AG04449 (cell line): ENCODE measurements around the gene MOV10L1.

ENCODE experiments used
- CTCF ChIA-PET: fragments of 350-600 bp; formaldehyde crosslinking; extraction: SDS; loops from one replicate; lab custom pipeline; 2021; ENCODE audit warnings: antibody characterized with exemption; lab: Yijun Ruan, JAX
- POLR2A ChIA-PET: fragments of 400-600, 350-600 bp; formaldehyde crosslinking; extraction: SDS; loops from one replicate; lab custom pipeline; 2020; ENCODE audit warnings: antibody characterized with exemption, inconsistent platforms; lab: Yijun Ruan, JAX
- DNase-seq: peaks from one replicate; pipeline ENCODE4 v3.0.0-alpha.2; 2010; ENCODE audit warnings: low read depth, low spot score
- H3K4me3 ChIP-seq: 2 replicates; pipeline ENCODE4 v1.5.1; 2011; ENCODE audit warnings: low read depth, mild to moderate bottlenecking, control low read depth, low read length
- TF ChIP-seq, protein P1 (sequence below): IDR thresholded peaks from one replicate; pipeline ENCODE4 v1.5.1; 2011; ENCODE audit warnings: mild to moderate bottlenecking, moderate library complexity, low read length, control low read depth, inconsistent platforms; ENCODE audit not compliant: insufficient read depth; ENCODE audit errors: missing control alignments

The MOV10L1 gene

DNA sequence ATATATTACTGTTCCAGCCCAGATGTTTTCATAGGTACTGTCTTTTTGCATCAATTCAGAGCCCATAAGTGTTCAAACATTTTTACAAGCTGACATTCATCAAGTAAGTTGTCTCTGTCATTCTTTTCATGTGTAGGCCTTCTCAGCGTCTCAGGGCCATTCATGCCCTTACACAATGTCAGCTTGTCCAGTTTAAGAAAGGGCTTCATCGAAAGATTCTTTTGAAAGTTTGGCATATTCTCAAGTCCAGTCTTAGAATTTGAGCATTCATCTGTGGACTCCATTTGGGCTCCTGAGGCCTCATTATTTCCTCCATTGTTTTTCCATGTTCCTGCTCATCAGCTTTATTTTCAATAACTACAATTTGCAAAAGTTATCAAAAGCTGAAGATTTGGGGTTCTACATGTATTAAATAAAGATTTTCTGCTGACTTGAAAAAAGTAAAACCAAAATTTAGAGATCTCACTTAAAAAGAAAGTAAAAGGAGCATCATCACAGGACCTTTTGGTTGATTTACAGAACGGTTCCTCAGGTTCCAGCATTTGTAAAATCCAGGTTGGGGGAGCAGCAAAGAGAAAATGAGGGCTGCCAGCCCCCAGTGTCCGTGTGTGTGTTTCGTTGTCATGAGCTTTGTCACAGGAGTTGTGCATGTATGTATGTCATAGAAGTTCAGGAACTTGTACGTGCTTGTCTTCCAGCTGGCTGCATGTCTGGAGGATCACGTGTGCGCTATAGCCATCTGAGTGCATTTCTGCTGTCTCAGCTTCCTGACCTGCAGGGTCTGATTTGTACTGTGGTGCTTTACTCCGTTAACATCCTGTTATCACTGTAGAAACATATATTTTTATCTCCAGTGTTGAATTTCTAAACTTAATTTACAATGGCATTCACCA, 15.6 kb downstream of the MOV10L1 start:
- ChIA-PET POLR2A (no interaction called here), CTCF (interaction anchor here (1.3 kb wide), 1 partner anchor 46 kb away, joined by 3 read pairs; no protein-coding TSS in a partner anchor)
- DNase-seq, result no peak
- TF ChIP-seq, protein P1, sequence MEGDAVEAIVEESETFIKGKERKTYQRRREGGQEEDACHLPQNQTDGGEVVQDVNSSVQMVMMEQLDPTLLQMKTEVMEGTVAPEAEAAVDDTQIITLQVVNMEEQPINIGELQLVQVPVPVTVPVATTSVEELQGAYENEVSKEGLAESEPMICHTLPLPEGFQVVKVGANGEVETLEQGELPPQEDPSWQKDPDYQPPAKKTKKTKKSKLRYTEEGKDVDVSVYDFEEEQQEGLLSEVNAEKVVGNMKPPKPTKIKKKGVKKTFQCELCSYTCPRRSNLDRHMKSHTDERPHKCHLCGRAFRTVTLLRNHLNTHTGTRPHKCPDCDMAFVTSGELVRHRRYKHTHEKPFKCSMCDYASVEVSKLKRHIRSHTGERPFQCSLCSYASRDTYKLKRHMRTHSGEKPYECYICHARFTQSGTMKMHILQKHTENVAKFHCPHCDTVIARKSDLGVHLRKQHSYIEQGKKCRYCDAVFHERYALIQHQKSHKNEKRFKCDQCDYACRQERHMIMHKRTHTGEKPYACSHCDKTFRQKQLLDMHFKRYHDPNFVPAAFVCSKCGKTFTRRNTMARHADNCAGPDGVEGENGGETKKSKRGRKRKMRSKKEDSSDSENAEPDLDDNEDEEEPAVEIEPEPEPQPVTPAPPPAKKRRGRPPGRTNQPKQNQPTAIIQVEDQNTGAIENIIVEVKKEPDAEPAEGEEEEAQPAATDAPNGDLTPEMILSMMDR, result no peak
- H3K4me3 ChIP-seq, result no peak overlapping the region

DNA sequence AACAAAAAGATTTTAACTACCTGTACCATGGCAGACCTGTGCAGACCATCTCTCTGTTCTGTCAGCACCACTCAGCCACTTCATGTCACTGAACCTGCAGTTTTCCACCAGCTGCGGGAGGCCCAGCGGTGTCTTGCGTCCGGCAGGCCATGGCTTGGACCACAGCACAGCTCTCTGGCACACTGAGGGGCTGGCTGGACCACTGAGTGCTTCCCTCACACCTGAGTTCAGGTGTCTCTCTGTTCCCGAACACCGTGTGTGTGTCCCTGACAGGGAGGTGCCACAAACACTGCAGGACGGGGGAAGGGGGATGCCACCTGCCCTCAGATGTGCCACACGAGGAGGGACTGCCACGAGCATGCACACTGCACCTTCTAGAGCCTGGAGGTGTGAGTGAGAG, 17.7 kb downstream of the MOV10L1 start:
- H3K4me3 ChIP-seq, result no peak overlapping the region
- CTCF ChIA-PET, result no interaction called here
- no peak for DNase-seq
- POLR2A ChIA-PET, result no interaction called here
- TF ChIP-seq, protein P1, result no peak

DNA sequence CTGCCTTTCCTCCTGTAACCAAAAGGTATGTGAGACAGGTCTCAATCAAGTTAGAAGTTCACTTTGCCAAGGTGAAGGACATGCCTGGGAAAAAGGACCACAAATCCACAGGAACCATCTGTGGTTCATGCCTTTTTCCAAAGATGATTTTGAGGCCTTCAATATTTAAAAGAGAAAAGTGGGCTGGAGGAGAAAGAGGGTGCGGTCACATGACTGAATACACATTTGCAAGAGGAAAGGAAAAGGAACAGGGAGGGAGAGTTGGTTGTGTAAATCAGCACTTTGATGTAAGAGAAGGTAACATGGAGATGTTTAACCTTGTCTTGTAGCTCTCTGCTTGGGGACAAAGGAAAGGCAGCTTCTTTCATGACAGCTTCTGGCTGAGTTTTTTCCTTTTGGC, 21.2 kb downstream of the MOV10L1 start:
- TF ChIP-seq, protein P1, result no peak
- DNase-seq, result no peak
- POLR2A ChIA-PET, result no interaction called here
- H3K4me3 ChIP-seq, result no peak overlapping the region
- CTCF ChIA-PET, result no interaction called here

DNA sequence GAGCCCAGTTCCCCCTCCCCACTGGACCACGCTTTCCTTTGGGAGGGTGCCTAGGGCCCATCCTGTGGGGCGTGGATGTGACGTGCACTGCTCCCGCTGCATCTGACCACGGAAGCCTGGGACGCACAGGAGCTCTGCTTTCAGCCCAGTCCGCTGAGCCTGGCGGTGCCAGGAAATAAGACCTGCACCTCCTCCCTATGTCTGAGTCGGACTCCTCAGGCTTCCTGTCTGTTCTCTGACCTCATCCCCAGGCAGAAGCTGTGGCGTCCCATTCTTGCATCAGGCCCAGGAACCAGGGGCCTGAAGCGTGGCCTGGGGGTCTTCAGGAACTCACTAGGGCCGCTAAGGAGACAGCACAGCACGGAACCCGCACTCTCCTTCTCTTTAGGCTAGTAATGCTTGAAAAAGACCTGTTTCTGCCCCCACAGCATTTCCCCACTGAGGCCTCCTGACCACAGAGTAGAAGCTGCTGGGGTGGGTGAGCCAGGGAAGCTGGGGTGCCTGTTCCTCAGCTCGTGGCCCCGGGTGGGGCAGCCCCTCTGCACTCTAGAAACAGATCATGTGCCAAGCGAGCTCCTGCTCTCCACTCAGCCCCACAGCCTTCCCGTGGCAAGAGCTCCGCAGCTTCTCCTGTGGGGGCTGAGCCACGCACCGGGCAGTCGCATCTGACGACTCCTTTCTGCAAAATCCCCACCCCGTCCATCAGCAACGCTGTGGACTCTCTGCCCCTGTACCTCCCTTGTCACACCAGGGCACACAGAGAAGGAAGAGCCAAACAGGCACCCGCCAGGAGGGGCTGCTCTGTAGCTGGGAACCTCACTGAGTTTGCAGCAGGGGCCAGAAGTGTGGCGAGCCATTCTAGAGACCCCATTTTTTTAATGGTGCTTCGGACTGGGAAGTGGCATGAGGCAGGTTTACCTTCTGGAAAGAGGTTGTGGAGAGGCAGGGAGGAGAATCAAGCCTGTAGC, 22.6 kb downstream of the MOV10L1 start:
- POLR2A ChIA-PET, result no interaction called here
- peak; percentile 33 for DNase-seq
- H3K4me3 ChIP-seq, result no peak overlapping the region
- TF ChIP-seq, protein P1, result no peak
- CTCF ChIA-PET, result no interaction called here

DNA sequence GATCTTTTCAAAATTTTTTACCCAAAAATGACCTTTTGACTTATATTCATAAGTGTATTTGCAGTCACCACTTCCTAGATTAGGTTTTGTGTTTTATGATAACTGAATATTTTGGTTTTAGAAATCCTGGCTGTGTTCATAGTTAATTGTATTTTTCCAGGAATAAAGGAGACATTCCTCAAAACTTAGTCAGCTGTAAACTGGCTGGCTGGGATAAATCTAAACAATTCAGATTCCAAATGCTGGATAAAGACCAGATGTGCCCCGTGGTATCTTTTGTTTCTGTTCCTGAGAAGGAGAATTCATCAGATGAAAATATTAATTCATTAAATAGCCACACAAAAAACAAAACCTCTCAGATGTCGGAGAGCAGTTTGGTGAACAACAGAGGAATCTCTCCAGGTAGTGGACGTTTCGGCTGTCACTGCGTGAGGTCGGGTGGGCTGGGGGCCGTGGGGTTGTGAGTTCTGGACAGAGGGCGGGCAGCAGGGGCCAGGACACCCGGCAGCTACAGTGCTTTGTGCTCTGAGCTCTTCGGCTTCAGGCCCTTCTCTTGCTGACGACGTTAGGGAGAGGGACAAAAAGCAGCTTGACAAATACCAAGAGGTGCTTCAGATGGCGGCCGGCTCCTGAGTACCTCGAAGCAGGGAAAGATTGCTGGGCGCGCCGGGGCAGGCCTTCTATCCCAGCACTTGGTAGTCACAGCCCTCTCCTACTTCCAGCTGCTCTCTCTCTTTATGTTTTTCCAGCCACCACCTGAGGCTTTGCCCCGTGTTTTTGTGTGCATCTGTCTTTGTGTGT, 24.6 kb downstream of the MOV10L1 start:
- ChIA-PET CTCF (interaction anchor here (1.0 kb wide), 1 partner anchor 28 kb away, joined by 4 read pairs; no protein-coding TSS in a partner anchor), POLR2A (interaction anchor here (0.6 kb wide), 1 partner anchor 383 kb away, joined by 5 read pairs; no protein-coding TSS in a partner anchor)
- TF ChIP-seq, protein P1, result no peak
- H3K4me3 ChIP-seq, result 0 out of 2 replicates have a peak overlapping the region, but pooled peaks have one; percentile 4
- peak; percentile 9 for DNase-seq
